Measurements from ENCODE around the gene CUL3.

DNA sequence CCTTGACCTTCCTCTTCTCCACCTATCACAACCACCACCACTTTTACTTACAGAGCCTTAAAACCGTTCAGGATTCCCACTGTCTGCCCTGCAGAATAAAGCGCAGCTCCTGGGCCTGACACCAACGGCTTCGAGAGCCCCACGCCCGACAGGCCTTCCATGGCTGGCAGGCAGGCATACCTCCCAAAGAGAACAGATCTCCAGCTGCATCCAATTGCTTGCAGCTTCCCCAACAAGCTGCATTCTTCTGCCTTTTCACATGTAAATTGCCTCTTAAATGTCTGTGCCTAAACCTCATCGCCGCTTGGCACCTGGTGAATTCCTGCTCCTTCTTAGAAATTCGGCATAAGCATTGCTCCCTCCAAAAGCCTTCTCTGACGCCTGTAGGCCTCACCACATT lies 151.7 kb downstream of the CUL3 start:
- TF ChIP-seq EZH2 (IDR thresholded peaks at IDR 0.05) (no peak), POLR2AphosphoS5 (IDR thresholded peaks at IDR 0.05; ENCODE audit: borderline replicate concordance, low read depth, low read length) (no peak)

Data from SK-N-MC (cell line).